ENCODE measurements around the gene AGBL3. TPM values are rescaled to one million over a fixed set of nuclear protein-coding genes. Genes with fewer than 3 reads are reported as not detected.

Gene AGBL3
- total and polyA plus RNA-seq, 2 of the 8 experiments (the other 6 are each of a cell fraction or from before 2014, with no cell fraction given), result 1.1 to 1.9 TPM

- H2BK20ac ChIP-seq (ENCODE audit: low read length), result no peak overlapping the region
- H3K36me3 ChIP-seq (ENCODE audit: control insufficient read depth in 2 of 4, insufficient read depth in 4 of 4, low read length in 3 of 4), result no peaks in the 10 kb centered on the region
- H3K27ac ChIP-seq (ENCODE audit: low read depth, low read length), result no peak overlapping the region
- H2BK5ac ChIP-seq (ENCODE audit: low read depth, low read length), result no peak overlapping the region
- H4K8ac ChIP-seq (ENCODE audit: extremely low read depth, insufficient read depth, low read length), result no peak overlapping the region
- H3K4me3 ChIP-seq (ENCODE audit: extremely low read depth in 1 of 4, insufficient read depth in 2 of 4, low read depth in 3 of 4, low read length in 4 of 4), result no peak overlapping the region
- no peaks in the 10 kb centered on the region for H3K79me1 ChIP-seq (ENCODE audit: low read depth, low read length)
- no peak overlapping the region for H4K5ac ChIP-seq (ENCODE audit: insufficient read length, low read depth, low read length)
- FAIRE-seq, result no peak
- H3K4me1 ChIP-seq (replicated peaks in 1 of 4; ENCODE audit: control insufficient read depth in 3 of 4, insufficient read depth in 4 of 4, low read length in 3 of 4), result no peaks in the 10 kb centered on the region
- no peak overlapping the region for H2AK5ac ChIP-seq (ENCODE audit: low read depth, low read length)
- no peak overlapping the region for H3K14ac ChIP-seq (ENCODE audit: insufficient read length)
- POLR2A ChIA-PET (ENCODE audit: partially characterized antibody), result no interaction called here
- H3K4me2 ChIP-seq (ENCODE audit: insufficient read depth in 1 of 2, low read depth in 2 of 2, low read length in 2 of 2), result no peak overlapping the region
- H4K91ac ChIP-seq (replicated peaks; ENCODE audit: insufficient read length, low read length), result no peak overlapping the region
- CTCF ChIA-PET (ENCODE audit: partially characterized antibody), result interaction anchor here (0.8 to 0.9 kb wide), 3 partner anchors 19 to 127 kb away, joined by 3 read pairs; no protein-coding TSS in a partner anchor
- no peak overlapping the region for H2BK15ac ChIP-seq (ENCODE audit: low read length)
- H3K18ac ChIP-seq (ENCODE audit: extremely low read depth, low read length), result no peak overlapping the region
- H2AFZ ChIP-seq (ENCODE audit: low read length), result no peak overlapping the region
- no peak overlapping the region for H3K4ac ChIP-seq (replicated peaks; ENCODE audit: insufficient read length, low read depth, low read length)
- no peaks in the 10 kb centered on the region for H3K27me3 ChIP-seq (replicated peaks in 1 of 4; ENCODE audit: control insufficient read depth in 3 of 4, extremely low read depth in 1 of 4, insufficient read depth in 3 of 4, low read length in 3 of 4)
- no peaks in the 10 kb centered on the region for H4K20me1 ChIP-seq (replicated peaks in 1 of 2; ENCODE audit: control insufficient read depth in 1 of 2, insufficient read depth in 2 of 2, low read length in 2 of 2)
- no peaks in the 10 kb centered on the region for H3K9me3 ChIP-seq (ENCODE audit: insufficient read depth in 2 of 2, low read depth in 1 of 2, low read length in 1 of 2)
- H3K23ac ChIP-seq (ENCODE audit: insufficient read length), result no peak overlapping the region
- no peak overlapping the region for H3K9ac ChIP-seq (replicated peaks in 1 of 4; ENCODE audit: extremely low read depth in 1 of 4, low read depth in 3 of 4, low read length in 3 of 4)
- WGBS, 2 experiments (ENCODE audit: extremely low coverage in 1 of 2, insufficient coverage in 1 of 2, insufficient read length in 1 of 2, insufficient replicate concordance in 2 of 2, low coverage in 1 of 2, low lambda C conversion rate in 2 of 2, missing lambda C conversion rate in 1 of 2), result 89% methylated on average over 2 of the region's 2 CpGs; no CpG with 5 or more reads in 1 of the 2 experiments
- H3K79me2 ChIP-seq (ENCODE audit: control insufficient read depth in 1 of 2, insufficient read depth in 2 of 2, low read length in 2 of 2), result no peaks in the 10 kb centered on the region
- no peak overlapping the region for H2BK12ac ChIP-seq (ENCODE audit: low read depth, low read length)
- H2BK120ac ChIP-seq (replicated peaks; ENCODE audit: low read depth, low read length), result no peak overlapping the region
- H3K23me2 ChIP-seq (ENCODE audit: low read depth, low read length), result no peaks in the 10 kb centered on the region
- no peak for DNase-seq (ENCODE audit: low read depth in 1 of 2, low spot score in 2 of 2)
- no peak overlapping the region for H3K56ac ChIP-seq (replicated peaks; ENCODE audit: insufficient read length, low read depth, low read length)
- TF ChIP-seq CBX5 (IDR thresholded peaks at IDR 0.05; ENCODE audit: low read depth, low read length) (no peak), SP1 (IDR thresholded peaks at IDR 0.05; ENCODE audit: low read depth, low read length) (no peak), ATF2 (IDR thresholded peaks at IDR 0.05; ENCODE audit: low read length) (no peak), TEAD4 (IDR thresholded peaks at IDR 0.05; ENCODE audit: low read depth, low read length) (no peak), CHD1 (IDR thresholded peaks at IDR 0.05; ENCODE audit: low read depth, low read length) (no peak), CTBP2 (IDR thresholded peaks at IDR 0.05; ENCODE audit: borderline replicate concordance, insufficient read depth, insufficient read length, low read length) (no peak), E2F6 (IDR thresholded peaks at IDR 0.05) (no peak), KDM4A (IDR thresholded peaks at IDR 0.05; ENCODE audit: low read depth, low read length, severe bottlenecking) (no peak), YY1 (IDR thresholded peaks at IDR 0.05; ENCODE audit: low read depth, low read length) (no peak), EGR1 (IDR thresholded peaks at IDR 0.05; ENCODE audit: borderline replicate concordance, low read depth, low read length) (no peak), TAF7 (optimal IDR thresholded peaks at IDR 0.05; ENCODE audit: borderline replicate concordance, low read depth, low read length) (no peak)
Observed at GRCh38 chr7:135111379-135111778, 125.1 kb downstream of the AGBL3 start.

All from H1 (cell line).